ENCODE measurements around the gene KCTD2. TPM values are rescaled to one million over a fixed set of nuclear protein-coding genes. Genes with fewer than 3 reads are reported as not detected.

The KCTD2 gene
- total and polyA plus RNA-seq, 2 of the 13 experiments (the other 11 are each of a cell fraction or from before 2014, with no cell fraction given): 28.3 to 32.6 TPM

DNA sequence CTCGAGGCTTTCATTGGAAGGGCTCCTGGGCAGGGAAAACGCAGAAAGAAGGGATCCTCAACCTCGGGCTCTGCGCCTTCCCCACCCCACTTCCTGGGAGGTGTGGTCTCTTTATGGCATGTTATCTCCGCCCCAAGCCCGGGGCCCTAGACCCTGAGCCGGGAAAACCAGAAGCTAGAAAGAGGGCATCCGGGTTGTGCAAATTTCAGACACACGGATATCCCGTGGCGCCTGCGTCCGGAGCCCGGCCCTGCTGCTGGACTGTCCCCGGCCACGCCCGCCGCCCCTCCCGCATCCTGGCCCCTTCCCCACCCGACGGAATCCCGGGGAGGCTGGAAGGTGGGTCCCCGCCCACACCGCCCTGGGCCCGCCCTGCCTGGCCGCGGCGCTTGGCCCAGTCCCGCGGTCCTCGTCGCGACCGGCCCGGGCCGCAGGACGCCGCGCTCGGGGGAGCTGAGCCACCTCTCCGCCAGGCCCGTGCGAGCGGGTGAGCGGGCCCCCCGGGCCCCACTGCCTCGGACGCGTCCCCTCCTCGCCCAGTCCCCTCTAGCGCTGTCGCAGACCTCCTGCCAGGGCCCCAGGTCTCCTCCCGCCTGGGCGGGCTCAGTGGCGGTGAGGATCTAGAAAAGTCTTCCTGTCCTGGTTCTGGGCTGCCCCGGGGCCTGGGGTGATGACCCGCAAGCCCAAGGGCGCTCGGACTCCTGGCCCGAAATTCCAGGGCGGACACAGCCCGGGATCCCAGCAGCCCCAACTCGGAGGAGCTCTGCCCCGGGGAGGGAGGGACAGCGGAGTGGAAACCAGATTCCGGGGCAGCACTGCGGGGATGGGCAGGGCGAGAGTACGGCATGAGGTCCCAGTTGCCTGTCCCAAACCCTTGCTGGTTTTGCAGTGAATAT lies 40.8 kb downstream of the KCTD2 start, which contains the start of gene SLC16A5 (continued):
- TF ChIP-seq ZFP41 (CRISPR knock-in tag; IDR thresholded peaks at IDR 0.05; ENCODE audit: borderline replicate concordance) (no peak), GATAD1 (CRISPR knock-in tag; IDR thresholded peaks at IDR 0.05) (no peak), ZBTB20 (CRISPR knock-in tag; IDR thresholded peaks at IDR 0.05; ENCODE audit: borderline replicate concordance, low read depth) (no peak; the same call in 1 of the 2 replicates), ZNF672 (CRISPR knock-in tag; IDR thresholded peaks at IDR 0.05) (no peak), TOPORS (CRISPR knock-in tag; IDR thresholded peaks at IDR 0.05) (no peak), EEA1 (CRISPR knock-in tag; IDR thresholded peaks at IDR 0.05; ENCODE audit: borderline replicate concordance) (no peak), FOXK1 (CRISPR knock-in tag; IDR thresholded peaks at IDR 0.05; ENCODE audit: borderline replicate concordance, low read depth) (no peak), DMAP1 (CRISPR knock-in tag; IDR thresholded peaks at IDR 0.05) (no peak), ZNF709 (CRISPR knock-in tag; IDR thresholded peaks at IDR 0.05) (no peak), HMGXB4 (CRISPR knock-in tag; IDR thresholded peaks at IDR 0.05; ENCODE audit: borderline replicate concordance in 1 of 2, low read depth in 1 of 2) (no peak; a peak in 2 of 4 replicates), ZNF713 (CRISPR knock-in tag; IDR thresholded peaks at IDR 0.05) (0 out of 2 replicates have a peak, but pooled peaks have one; percentile 2), ZNF143 (CRISPR knock-in tag; IDR thresholded peaks at IDR 0.05) (no peak), JDP2 (CRISPR knock-in tag; IDR thresholded peaks at IDR 0.05; ENCODE audit: borderline replicate concordance) (no peak; the same call in 1 of the 2 replicates), MTA3 (CRISPR knock-in tag; IDR thresholded peaks at IDR 0.05) (no peak)
- TF ChIP-seq, protein P1, sequence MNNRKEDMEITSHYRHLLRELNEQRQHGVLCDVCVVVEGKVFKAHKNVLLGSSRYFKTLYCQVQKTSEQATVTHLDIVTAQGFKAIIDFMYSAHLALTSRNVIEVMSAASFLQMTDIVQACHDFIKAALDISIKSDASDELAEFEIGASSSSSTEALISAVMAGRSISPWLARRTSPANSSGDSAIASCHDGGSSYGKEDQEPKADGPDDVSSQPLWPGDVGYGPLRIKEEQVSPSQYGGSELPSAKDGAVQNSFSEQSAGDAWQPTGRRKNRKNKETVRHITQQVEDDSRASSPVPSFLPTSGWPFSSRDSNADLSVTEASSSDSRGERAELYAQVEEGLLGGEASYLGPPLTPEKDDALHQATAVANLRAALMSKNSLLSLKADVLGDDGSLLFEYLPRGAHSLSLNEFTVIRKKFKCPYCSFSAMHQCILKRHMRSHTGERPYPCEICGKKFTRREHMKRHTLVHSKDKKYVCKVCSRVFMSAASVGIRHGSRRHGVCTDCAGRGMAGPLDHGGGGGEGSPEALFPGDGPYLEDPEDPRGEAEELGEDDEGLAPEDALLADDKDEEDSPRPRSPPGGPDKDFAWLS (CRISPR knock-in tag; IDR thresholded peaks at IDR 0.05; ENCODE audit: borderline replicate concordance): peak; percentile 81; the same call in 1 of the 2 replicates
- TF ChIP-seq, protein P2, sequence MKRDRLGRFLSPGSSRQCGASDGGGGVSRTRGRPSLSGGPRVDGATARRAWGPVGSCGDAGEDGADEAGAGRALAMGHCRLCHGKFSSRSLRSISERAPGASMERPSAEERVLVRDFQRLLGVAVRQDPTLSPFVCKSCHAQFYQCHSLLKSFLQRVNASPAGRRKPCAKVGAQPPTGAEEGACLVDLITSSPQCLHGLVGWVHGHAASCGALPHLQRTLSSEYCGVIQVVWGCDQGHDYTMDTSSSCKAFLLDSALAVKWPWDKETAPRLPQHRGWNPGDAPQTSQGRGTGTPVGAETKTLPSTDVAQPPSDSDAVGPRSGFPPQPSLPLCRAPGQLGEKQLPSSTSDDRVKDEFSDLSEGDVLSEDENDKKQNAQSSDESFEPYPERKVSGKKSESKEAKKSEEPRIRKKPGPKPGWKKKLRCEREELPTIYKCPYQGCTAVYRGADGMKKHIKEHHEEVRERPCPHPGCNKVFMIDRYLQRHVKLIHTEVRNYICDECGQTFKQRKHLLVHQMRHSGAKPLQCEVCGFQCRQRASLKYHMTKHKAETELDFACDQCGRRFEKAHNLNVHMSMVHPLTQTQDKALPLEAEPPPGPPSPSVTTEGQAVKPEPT (CRISPR knock-in tag; IDR thresholded peaks at IDR 0.05; ENCODE audit: low read depth): 0 out of 2 replicates have a peak, but pooled peaks have one; percentile 5
- TF ChIP-seq, protein P3, sequence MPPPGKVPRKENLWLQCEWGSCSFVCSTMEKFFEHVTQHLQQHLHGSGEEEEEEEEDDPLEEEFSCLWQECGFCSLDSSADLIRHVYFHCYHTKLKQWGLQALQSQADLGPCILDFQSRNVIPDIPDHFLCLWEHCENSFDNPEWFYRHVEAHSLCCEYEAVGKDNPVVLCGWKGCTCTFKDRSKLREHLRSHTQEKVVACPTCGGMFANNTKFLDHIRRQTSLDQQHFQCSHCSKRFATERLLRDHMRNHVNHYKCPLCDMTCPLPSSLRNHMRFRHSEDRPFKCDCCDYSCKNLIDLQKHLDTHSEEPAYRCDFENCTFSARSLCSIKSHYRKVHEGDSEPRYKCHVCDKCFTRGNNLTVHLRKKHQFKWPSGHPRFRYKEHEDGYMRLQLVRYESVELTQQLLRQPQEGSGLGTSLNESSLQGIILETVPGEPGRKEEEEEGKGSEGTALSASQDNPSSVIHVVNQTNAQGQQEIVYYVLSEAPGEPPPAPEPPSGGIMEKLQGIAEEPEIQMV (CRISPR knock-in tag; IDR thresholded peaks at IDR 0.05; ENCODE audit: low read depth): no peak
- TF ChIP-seq, protein P4, sequence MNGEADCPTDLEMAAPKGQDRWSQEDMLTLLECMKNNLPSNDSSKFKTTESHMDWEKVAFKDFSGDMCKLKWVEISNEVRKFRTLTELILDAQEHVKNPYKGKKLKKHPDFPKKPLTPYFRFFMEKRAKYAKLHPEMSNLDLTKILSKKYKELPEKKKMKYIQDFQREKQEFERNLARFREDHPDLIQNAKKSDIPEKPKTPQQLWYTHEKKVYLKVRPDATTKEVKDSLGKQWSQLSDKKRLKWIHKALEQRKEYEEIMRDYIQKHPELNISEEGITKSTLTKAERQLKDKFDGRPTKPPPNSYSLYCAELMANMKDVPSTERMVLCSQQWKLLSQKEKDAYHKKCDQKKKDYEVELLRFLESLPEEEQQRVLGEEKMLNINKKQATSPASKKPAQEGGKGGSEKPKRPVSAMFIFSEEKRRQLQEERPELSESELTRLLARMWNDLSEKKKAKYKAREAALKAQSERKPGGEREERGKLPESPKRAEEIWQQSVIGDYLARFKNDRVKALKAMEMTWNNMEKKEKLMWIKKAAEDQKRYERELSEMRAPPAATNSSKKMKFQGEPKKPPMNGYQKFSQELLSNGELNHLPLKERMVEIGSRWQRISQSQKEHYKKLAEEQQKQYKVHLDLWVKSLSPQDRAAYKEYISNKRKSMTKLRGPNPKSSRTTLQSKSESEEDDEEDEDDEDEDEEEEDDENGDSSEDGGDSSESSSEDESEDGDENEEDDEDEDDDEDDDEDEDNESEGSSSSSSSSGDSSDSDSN (CRISPR knock-in tag; IDR thresholded peaks at IDR 0.05): no peak; the same call in none of the 2 replicates

All from HepG2 (cell line).